Measurements from ENCODE around the gene ZFP1.

DNA sequence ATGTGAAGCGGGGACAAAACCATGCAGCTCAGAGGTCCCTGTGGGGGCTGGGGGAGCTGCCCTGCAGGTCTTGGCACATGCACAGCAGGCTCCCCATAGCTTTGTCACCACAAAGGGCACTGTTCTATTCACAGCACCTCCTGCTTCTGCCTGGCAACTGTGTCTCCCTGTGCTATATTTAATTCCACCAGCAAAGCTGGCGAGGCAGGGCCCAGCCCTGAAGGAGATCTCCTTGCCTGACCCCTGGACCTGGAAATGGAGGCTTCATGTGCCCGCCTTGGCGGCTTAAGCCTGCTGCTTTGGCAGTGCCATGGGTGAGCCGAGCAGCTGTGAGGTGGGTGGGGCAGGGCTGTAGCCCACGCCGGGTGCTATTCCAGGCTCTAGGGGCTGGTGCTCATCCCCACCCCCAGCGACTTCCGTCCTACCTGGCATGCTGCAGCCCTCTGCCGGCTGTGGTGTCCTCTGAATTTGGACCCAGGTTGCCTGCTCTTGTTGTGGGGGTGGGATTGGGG is 38.5 kb upstream of the ZFP1 start:
- TF ChIP-seq, protein P1, sequence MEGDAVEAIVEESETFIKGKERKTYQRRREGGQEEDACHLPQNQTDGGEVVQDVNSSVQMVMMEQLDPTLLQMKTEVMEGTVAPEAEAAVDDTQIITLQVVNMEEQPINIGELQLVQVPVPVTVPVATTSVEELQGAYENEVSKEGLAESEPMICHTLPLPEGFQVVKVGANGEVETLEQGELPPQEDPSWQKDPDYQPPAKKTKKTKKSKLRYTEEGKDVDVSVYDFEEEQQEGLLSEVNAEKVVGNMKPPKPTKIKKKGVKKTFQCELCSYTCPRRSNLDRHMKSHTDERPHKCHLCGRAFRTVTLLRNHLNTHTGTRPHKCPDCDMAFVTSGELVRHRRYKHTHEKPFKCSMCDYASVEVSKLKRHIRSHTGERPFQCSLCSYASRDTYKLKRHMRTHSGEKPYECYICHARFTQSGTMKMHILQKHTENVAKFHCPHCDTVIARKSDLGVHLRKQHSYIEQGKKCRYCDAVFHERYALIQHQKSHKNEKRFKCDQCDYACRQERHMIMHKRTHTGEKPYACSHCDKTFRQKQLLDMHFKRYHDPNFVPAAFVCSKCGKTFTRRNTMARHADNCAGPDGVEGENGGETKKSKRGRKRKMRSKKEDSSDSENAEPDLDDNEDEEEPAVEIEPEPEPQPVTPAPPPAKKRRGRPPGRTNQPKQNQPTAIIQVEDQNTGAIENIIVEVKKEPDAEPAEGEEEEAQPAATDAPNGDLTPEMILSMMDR (IDR thresholded peaks at IDR 0.05): no peak
- TF ChIP-seq POLR2A (IDR thresholded peaks at IDR 0.05): no peak
